Astrocyte (in vitro differentiated cells and primary cell): Measurements from ENCODE around the gene PIK3CD.
"Not testable (repeated sequence)": the region's sequence is repeated elsewhere in the genome, so short reads cannot be mapped to it uniquely, and the experiment has no call there.

Source experiments
- EZH2 ChIP-seq: IDR thresholded peaks from 2 replicates; pipeline ENCODE4 v1.6.1; 2012; ENCODE audit warnings: mild to moderate bottlenecking, low read length, inconsistent platforms; ENCODE audit not compliant: insufficient read depth
- TF ChIP-seq, protein P1 (sequence below): IDR thresholded peaks from 2 replicates; pipeline ENCODE4 v1.5.1; 2011; ENCODE audit warnings: low read depth, mild to moderate bottlenecking, inconsistent platforms, low read length, moderate library complexity; ENCODE audit not compliant: insufficient read depth

DNA sequence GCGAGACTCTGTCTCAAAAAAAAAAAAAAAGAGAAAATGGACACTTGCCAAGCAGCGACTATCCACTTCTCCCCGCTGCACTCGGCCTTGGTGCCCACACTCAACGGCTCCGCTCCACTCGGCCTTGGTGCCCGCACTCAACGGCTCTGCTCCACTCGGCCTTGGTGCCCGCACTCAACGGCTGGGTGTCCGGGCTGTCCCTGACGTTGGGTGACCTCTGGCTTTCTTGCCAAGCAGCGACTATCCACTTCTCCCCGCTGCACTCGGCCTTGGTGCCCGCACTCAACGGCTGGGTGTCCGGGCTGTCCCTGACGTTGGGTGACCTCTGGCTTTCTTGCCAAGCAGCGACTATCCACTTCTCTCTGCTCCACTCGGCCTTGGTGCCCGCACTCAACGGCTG lies 110.9 kb downstream of the PIK3CD start:
- TF ChIP-seq, protein P1, sequence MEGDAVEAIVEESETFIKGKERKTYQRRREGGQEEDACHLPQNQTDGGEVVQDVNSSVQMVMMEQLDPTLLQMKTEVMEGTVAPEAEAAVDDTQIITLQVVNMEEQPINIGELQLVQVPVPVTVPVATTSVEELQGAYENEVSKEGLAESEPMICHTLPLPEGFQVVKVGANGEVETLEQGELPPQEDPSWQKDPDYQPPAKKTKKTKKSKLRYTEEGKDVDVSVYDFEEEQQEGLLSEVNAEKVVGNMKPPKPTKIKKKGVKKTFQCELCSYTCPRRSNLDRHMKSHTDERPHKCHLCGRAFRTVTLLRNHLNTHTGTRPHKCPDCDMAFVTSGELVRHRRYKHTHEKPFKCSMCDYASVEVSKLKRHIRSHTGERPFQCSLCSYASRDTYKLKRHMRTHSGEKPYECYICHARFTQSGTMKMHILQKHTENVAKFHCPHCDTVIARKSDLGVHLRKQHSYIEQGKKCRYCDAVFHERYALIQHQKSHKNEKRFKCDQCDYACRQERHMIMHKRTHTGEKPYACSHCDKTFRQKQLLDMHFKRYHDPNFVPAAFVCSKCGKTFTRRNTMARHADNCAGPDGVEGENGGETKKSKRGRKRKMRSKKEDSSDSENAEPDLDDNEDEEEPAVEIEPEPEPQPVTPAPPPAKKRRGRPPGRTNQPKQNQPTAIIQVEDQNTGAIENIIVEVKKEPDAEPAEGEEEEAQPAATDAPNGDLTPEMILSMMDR, result not testable (repeated sequence)
- TF ChIP-seq EZH2, result not testable (repeated sequence)
